ENCODE measurements around the gene QRICH2. TPM values are rescaled to one million over a fixed set of nuclear protein-coding genes. Genes with fewer than 3 reads are reported as not detected.
"Not testable (repeated sequence)": the region's sequence is repeated elsewhere in the genome, so short reads cannot be mapped to it uniquely, and the experiment has no call there.

QRICH2 gene
- polyA plus RNA-seq, 1 donor: 5.6 TPM

DNA sequence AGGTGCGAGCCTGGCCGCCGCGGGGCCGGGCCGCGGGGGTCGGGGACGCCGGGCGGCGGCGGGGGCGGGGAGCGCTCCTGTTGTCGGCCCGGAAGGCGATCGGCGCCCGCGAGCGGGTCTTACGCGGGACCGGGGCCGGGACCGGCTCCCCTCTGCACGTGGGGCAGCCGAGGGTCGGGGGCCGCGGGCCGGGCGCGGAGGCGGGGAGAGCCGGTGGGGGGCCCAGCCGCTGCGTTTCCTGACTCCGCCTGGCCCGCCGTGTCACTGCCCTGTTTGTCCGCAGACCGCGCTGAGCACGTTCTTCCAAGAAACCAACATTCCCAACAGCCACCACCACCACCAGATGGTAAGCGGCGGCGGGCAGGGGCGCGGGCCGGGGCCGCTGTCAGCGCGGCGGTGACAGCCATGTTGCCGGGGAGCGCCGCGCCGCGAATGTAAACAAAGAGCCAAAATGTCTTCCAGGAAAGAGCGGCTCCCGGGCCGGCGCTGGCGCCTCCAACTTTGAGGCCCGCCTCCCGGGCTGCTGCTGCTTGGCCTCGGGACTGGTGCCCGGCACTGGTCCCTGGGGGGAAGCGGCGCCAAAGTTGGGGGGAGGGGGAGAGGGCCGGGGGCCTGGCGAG, 42.3 kb downstream of the QRICH2 start:
- DNase-seq: peak; percentile 59

DNA sequence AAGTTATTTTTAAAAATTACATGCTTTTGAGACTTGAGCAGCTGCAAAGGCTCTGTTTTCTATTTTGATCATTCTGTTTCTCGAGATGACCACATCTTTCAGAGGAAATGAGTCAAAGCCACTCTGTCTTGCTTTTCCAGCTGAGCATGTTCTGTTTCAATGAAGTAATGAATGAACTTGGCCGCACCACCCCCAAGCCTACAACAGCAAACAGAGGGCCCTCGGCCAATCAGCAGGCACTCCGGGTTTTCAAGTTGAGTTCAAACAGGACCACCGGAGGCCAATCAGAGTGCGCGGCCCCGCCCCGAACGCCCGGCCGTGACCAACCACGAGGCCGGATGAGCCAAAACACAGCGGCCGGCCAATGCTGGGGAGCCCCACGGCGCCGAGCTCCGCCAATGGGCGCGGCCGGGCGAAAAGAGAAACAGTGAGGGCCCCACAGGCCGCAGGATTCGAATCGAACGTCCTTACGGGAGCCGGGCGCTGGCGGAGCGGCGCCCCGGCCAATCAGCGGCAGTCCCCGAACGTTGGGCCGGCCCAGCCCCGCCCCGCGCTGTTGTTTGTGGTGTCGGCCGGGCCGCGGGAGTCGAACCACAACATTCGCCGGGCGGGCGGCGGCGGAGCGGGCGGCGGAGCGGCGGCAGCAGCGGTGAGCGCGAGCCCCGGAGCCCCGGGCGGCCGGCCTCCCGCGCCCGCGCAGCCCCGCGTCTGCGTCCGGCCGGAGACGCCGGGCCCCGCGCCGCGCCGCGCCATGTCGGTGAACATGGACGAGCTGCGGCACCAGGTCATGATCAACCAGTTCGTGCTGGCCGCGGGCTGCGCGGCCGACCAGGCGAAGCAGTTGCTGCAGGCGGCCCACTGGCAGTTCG, 43.1 kb downstream of the QRICH2 start, which contains the start of gene UBALD2:
TSS of gene UBALD2 (plus strand) at position 594 of the 869 bp plus-strand sequence. CDS start at position 752, 158 bp downstream.
- DNase-seq: peak; percentile 99

DNA sequence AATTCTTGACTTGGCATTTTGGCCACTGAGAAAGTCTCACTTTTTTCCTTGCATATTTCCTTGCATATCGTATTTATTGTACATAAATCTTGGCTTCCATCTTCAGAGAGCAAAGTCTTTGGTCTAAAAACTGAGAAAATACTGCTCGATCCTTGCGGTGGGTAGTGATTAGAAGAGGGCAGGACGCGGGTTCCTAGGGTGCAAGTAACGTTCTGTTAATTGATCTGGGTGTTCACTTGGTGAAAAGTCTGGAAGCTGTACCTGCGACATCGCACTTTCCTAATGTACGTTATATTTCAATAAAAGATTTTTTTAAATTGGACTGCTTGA, 43.7 kb downstream of the QRICH2 start:
- DNase-seq: no peak

DNA sequence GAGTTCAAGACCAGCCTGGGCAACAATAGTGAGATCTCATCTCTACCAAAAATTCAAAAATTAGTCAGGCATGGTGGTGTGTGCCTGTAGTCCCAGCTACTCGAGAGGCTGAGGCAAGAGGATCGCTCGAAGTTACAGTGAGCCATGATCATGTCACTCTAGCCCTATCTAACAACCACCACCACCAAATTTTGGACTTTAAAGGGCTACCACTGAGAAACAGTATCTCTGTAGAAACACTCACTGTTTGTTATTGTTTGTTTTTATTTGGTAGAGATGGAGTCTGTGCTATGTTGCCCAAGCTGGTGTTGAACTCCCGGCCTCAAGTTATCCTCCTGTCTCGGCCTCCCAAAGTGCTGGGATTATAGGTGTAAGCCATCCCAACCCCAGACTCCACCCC, 44.2 kb downstream of the QRICH2 start:
- no peak for DNase-seq

DNA sequence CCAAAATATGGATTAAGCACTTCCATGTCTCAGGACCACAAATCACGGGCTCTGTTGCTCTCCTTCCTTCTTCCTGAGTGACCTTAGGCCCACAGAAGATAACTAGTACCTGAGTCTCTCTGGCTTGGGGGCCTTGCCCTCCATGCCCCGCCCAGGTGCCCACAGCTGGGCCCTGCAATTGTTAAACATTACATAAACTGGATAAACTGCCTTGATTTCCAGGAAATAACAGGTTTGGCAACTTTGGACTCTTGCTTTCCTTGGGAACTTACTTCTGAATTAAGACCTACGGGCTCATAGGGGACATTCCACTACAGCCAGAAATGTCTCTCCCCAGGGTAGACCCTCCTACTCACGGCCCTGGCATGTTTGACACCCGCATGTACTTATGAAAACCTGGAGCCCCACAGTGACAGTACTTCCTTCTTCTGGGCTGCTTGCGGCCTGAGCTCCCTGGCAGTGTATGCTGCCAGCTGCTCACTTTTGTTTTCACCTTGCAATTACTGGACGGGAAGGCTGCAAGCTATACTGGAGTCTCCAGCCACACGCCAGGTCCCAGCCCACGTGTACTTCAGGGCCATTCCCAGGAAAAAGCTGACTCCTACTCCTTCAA, 45.2 kb downstream of the QRICH2 start:
- DNase-seq: no peak

DNA sequence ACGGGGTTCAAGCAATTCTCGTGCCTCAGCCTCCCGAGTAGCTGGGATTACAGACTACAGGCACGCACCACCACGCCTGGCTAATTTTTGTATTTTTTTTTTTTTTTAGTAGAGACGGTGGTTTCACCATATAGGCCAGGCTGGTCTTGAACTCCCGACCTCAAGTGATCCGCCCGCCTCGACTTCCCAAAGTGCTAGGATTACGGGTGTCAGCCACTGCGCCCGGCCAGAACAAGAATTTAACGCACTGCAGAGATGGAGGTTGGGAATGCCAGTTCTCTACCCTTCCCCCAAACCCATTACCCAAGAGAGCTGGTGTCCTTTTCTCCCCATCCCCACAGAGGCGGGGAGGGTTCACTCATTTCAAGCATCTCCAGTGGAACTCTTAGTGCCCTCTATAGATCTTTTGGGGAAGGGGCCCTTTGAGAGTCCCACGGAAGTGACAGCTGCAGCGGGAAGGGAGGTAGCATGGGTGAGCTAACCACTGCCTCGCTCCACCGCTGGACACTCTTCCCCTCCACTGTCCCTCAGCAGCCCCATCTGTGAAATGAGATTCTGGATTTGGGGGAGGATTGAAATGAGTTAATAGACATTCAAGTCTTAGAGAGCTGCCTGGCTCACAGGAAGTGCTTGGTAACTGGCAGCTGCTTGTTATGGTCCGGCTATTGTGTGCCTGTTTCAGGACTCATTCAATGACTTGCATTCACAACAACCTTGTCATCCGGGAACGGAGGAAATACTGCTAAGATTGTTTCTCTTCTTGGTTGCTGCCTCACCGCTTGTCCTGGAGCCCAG, 46.5 kb downstream of the QRICH2 start:
- no peak for DNase-seq

DNA sequence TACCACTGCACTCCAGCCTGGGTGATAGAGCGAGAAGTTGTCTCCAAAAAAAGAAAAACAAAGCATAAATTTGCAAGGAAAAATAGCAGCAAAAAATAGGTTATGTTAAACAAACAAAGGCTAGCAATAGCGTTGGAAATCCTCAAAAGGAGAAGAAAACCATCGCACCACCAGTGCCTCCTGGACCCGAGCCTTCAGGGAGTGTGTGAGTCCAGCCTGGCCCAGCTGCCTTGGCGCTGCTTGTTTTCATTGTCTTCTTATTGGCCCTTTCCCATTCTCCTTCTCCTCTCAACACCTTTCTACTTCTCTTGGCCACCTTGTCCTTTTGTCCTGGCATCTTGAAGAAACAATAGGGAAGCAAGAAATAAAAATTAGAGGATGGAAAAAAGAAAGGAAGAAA, 47.4 kb downstream of the QRICH2 start:
- DNase-seq: no peak

DNA sequence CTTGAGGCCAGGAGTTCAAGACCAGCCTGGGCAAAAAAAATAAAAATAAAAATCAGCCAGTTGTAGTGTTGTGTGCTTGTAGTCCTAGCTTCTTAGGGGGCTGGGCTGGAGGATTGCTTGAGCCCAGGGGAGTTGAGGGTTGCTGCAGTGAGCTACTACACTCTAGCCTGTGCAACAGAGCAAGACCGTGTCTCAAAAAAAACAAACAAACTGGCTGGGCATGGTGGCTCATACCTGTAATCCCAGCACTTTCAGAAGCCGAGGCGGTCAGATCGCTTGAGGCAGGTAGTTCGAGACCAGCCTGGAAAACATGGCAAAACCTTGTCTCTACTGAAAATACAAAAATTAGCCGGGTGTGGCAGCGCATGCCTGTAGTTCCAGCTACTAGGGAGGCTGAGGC, 47.9 kb downstream of the QRICH2 start:
- no peak for DNase-seq

DNA sequence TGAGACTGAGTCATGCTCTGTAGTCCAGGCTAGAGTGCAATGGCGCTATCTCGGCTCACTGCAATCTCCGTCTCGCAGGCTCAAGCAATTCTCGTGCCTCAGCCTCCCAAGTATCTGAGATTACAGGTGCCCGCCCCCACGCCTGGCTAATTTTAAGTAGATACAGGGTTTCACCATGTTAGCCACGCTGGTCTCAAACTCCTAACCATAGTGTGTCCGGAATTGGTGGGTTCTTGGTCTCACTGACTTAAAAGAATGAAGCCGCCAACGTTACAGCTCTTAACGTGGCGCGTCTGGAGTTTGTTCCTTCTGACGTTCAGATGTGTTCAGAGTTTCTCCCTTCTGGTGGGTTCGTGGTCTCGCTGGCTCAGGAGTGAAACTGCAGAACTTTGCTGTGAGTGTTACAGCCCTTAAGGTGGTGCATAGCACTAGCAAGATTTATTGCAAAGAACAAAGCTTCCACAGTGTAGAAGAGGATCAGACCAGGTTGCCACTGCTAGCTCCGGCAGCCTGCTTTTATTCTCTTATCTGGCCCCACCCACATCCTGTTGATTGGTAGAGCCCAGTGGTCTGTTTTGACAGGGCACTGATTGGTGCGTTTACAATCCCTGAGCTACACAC, 51.5 kb downstream of the QRICH2 start:
- not testable (repeated sequence) for DNase-seq

DNA sequence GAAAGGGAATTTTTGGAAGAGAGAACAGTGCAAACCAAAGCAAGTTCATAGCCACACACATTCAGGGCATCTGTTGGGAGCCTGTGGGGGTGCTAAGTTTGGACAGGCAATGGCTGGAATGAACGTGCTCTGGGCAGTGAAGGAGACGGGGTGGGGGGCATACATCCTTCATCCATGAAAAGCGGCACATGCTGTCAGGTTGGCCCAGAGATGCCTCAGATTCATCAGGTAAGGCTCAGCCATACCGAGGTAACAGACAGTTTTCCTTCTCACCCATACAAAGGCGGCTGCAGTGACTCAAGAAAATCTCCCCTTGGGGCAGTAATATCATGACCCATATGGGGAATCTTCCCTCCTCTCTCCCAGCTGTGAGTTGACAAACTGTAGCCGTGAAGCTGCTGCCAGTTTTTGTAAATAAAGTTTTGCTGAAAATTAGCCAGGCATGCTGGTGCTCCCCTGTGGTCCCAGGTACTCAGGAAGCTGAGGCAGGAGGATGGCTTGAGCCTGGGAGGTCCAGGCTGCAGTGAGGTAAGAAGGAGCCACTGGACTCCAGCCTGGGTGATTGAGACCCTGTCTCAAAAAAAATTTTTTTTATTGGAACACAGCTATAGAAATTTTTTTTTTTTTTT, 52.2 kb downstream of the QRICH2 start:
- DNase-seq: no peak

DNA sequence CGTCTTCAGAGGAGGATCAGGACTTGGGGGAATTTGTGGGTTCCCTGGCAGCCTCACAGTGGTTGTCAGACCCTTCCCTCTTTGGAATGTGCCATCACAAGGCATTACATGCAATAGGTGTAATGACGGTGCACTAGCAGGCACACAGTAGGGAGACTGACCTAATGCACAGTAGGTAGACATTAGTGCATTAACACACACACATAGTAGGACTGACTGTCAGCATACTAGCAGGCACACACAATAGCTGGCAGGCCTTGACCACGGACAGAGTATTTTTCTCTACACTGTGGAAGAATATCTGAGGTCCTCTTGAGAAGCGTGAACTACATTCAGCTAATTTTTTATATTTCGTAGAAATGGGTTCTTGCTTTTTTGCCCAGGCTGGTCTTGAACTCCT, 53.8 kb downstream of the QRICH2 start:
- DNase-seq: no peak

DNA sequence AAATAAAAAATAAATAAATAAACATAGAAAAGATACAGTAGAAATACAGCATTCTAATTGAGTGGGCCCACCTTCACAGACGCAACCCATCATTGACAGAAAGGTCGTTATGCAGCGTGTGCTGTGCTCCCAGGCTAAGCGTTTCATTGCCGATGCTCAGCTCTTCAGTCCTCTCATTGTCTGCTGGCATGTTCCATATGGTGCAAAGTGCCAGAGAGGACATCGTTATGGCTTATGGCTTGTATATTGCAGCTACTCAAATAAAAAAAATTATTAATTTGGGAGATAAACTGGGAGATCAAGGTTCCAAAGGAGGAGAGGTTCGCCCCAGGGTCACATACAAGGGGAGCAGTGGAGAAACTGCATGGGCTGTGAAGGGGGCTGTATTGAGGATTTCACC, 54.2 kb downstream of the QRICH2 start:
- DNase-seq: no peak

DNA sequence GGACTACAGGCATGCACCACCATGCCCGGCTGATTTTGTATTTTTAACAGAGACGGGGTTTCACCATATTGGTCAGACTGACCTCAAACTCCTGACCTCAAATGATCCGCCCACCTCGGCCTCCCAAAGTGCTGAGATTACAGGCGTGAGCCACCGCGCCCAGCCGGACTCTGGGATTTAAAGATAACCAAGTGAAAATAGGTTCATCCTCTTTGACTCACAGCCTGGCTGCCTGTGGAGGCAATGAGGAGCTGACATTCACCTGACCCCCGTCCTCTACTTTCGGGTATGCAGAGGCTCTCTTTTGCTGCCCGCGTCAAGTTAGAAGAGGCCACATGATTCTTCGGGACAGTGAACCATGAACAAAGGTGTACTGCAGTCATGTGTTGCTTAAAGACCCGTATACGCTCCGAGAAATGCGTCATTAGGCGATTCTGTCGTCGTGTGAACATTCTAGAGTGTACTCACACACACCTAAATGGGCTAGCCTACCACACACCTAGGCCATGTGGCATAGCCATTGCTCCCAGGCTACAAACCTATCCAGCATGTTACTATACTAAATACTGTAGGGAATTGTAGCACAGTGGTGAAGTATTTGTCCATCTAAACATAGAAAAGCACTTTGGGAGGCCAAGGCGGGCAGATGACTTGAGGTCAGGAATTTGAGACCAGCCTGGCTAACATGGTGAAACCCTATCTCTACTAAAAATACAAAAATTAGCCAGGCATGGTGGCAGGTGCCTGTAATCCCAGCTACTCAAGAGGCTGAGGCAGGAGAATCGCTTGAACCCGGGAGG, 54.9 kb downstream of the QRICH2 start:
- not testable (repeated sequence) for DNase-seq

DNA sequence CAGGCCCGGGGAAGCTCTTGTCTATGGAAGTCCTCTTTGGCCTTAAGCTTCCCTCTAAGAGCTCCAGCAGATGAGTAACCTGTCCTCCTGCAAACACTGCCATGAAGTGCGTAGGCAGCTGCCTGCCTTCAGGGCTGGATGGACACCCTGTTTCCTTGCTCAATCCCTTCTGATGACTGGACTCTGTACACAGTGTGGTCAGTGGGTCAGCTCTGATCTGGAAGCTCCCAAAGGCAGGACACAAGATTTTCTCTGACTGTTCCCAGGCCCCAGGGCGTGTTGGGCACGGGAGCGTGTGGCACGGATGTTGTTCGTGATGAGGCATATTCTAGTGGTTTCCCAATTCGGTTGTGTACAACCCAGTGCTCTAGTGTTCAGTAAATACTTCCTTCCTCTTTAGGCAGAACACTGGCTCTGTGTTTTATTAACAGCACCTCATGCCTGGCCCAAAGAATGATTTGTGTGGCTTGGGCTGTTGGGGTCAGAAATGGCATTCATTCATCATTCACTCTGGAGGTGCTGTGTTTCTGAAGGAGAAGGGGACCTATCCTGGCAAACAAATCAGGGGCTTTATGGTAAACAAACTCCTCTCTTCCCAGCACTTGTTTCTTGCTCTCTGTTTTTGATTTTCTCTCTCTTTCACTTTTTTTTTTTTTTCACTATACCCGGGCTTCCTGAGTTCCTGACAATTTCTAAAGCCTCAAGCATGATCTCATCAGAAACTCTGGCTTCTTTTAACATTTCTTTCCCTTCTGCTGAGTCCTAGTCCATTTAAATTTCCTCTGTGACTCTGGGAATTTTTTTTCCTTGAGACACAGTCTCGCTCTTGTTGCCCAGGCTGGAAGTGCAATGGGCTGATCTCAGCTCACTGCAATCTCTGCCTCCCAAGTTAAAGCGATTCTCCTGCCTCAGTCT, 55.8 kb downstream of the QRICH2 start:
- no peak for DNase-seq

DNA sequence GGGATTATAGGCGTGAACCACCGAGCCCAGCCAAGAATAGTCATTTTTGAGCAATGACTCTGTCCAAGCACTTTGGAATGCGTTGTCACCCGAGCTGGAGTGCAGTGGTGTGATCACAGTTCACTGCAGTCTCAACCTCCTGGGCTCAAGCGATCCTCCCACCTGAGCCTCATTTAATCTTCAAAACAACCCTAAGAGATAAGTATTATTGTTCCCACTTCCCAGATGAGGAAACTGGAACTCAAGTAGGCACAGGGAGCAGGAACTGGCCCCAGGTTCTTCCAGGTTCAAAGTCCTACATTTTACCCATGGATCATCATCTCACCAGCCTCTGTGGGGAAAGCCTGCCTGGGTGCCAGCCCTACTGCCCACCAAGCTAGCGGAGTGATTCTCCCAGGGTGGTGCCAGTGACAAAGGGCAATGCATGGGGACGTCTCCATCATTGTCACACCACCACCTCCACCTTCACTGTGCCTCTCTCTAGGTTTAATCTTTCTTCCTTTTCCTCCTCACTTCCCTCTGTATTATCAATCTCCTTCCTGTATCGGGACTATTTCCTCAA, 56.5 kb downstream of the QRICH2 start:
- no peak for DNase-seq

DNA sequence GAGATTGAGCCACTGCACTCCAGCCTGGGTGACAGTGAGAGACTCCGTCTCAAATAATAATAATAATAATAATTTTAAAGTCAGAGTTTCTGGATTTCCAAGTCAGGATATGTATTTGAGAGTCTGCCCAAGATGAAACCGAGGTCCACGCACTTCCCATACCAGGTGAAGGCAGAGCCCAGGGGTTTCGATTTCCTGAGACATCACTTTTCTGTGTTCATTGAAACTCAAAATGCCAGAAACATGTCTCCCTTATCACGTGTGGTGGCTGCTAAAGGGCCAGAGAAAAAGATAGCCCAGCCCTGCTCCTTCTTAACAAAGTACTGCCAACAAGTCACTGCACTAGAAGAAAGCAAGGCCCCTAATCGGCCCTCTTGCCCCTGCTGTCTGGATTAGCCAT, 57.9 kb downstream of the QRICH2 start:
- DNase-seq: no peak

DNA sequence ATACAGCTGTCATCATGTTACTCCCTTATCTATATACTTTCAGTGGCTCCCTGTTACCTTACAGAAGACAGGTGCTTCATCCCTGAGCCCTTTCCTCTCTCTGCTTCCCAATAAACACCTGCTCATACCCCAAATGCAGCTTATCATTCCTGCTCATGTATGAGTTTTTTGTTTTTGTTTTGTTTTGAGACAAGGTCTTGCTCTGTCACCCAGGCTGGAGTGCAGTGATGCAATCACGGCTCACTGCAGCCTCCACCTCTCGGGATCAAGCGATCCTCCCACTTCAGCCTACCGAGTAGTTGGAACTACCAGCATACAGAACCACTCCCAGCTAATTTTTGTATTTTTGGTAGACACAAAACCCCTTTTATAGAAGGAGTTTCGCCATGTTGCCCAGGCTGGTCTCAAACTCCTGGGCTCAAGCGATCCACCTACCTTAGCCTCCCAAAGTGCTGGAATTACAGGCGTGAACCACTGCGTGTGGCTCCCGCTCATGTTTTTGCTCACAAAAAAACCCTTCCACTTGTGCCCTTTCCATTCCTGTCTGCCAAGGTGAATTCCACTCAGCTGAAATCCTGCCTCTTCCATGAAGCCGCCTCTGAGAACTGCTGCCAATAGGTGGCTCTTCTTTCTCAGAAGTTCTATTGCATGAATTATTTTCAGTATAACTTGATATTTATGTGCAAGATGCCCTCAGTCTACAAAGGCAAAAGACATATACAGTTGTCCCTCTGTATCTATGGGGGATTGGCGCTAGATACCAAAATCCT, 59.9 kb downstream of the QRICH2 start:
- no peak for DNase-seq

DNA sequence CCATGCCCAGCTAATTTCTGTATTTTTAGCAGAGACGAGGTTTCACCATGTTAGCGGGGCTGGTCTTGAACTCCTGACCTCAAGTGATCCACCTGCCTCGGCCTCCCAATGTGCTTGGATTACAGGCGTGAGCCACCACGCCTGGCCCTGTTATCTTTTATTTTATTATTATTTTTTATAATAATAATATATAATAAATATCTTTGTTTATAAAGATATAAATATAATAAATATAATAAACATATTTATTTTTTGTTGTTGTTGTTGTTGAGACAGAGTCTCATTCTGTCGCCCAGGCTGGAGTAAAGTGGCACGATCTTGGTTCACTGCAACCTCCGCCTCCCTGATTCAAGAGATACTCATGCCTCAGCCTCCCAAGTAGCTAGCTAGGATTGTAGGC, 60.8 kb downstream of the QRICH2 start:
- no peak for DNase-seq
